ENCODE data around the gene FHL3. TPM values are rescaled to one million over a fixed set of nuclear protein-coding genes. Genes with fewer than 3 reads are reported as not detected.
A peak's percentile ranks its signal among the peaks of the same experiment; 100 is the strongest.

The FHL3 gene
- total RNA-seq = 10 to 100 TPM; 17.2 to 34.4 TPM
- polyA plus RNA-seq (ENCODE audit: insufficient read length in 6 of 6) = 10 to 100 TPM; 14.8 to 18.5 (median 17.8) TPM
- long read RNA-seq, donor 1, transcript FHL3-201 (6 exons, 1,647 nt) = major isoform, 5 of 5 reads
- long read RNA-seq, donor 1, partial matches to known transcripts = 0 of 5 reads
- long read RNA-seq, donor 1, other reads (novel, unspliced or antisense) = 0 of 5 reads
- long read RNA-seq, donor 2, transcript FHL3-201 (6 exons, 1,647 nt) = major isoform, 5 of 8 reads
- long read RNA-seq, donor 2, partial matches to known transcripts = 0 of 8 reads
- long read RNA-seq, donor 2, other reads (novel, unspliced or antisense) = 0 of 8 reads
- long read RNA-seq, donor 3, partial matches to known transcripts = 0 of 3 reads
- long read RNA-seq, donor 3, other reads (novel, unspliced or antisense) = 0 of 3 reads
- long read RNA-seq, donor 4, partial matches to known transcripts = 3 of 11 reads
- long read RNA-seq, donor 4, other reads (novel, unspliced or antisense) = 3 of 11 reads
- long read RNA-seq, donor 5, partial matches to known transcripts = 0 of 4 reads
- long read RNA-seq, donor 5, other reads (novel, unspliced or antisense) = 0 of 4 reads
- long read RNA-seq, donor 6, partial matches to known transcripts = 0 of 4 reads
- long read RNA-seq, donor 6, other reads (novel, unspliced or antisense) = 0 of 4 reads
- long read RNA-seq, donor 7, partial matches to known transcripts = 0 of 3 reads
- long read RNA-seq, donor 7, other reads (novel, unspliced or antisense) = 0 of 3 reads
- long read RNA-seq, donor 8, partial matches to known transcripts = 0 of 5 reads
- long read RNA-seq, donor 8, other reads (novel, unspliced or antisense) = 0 of 5 reads
- long read RNA-seq, donor 9 = 0 reads
- long read RNA-seq, donor 10, transcript FHL3-203 (6 exons, 1,091 nt) = minor isoform, 7 of 33 reads
- long read RNA-seq, donor 10, transcript FHL3-201 (6 exons, 1,647 nt) = major isoform, 17 of 33 reads
- long read RNA-seq, donor 10, partial matches to known transcripts = 0 of 33 reads
- long read RNA-seq, donor 10, other reads (novel, unspliced or antisense) = 9 of 33 reads
- long read RNA-seq, donor 11, partial matches to known transcripts = 0 of 5 reads
- long read RNA-seq, donor 11, other reads (novel, unspliced or antisense) = 0 of 5 reads
- long read RNA-seq, donor 12, partial matches to known transcripts = 0 of 6 reads
- long read RNA-seq, donor 12, other reads (novel, unspliced or antisense) = 0 of 6 reads

GRCh38 chr1:38005195-38006007 lies at the start of gene FHL3:
Gene FHL3 (minus strand): TSS chr1:38005514. CDS start chr1:37999412, 6,102 bp downstream.
- DNase-seq = peak; percentile 15 to 92 (median 67)
- Histone ChIP-seq H3K27ac (peak within 1 kb of the TSS; percentile 55 to 76), H3K27me3 (no peaks in the 10 kb centered on the region), H3K4me3 (peak within 1 kb of the TSS; percentile 35 to 71), H3K9me3 (no peaks in the 10 kb centered on the region), H3K4me1 (peaks cover 25 to 62% of the 10 kb centered on the region in 2 donors), H3K36me3 (no peaks in the 10 kb centered on the region)
- peak; percentile 77 for ATAC-seq
- no peak for TF ChIP-seq CTCF (IDR thresholded peaks at IDR 0.05)
- intact Hi-C loops (cut with DNase I) = no loop called here

GRCh38 chr1:38053416-38054091 lies 48.2 kb upstream of the FHL3 start:
- peaks cover 0 to 52% of the 10 kb centered on the region in 2 donors for H3K27me3 ChIP-seq
- no peak for ATAC-seq
- intact Hi-C loops (cut with DNase I) = no loop called here
- no peaks in the 10 kb centered on the region for H3K36me3 ChIP-seq
- H3K4me1 ChIP-seq = no peaks in the 10 kb centered on the region
- H3K4me3 ChIP-seq = no peak overlapping the region
- no peaks in the 10 kb centered on the region for H3K9me3 ChIP-seq
- no peak overlapping the region for H3K27ac ChIP-seq
- no peak for TF ChIP-seq CTCF (IDR thresholded peaks at IDR 0.05)
- no peak for DNase-seq

GRCh38 chr1:38052750-38053415 lies 47.6 kb upstream of the FHL3 start:
- Histone ChIP-seq H3K4me1 (peaks cover 0 to under 1% of the 10 kb centered on the region in 2 donors), H3K36me3 (no peaks in the 10 kb centered on the region), H3K9me3 (no peaks in the 10 kb centered on the region), H3K4me3 (no peak overlapping the region), H3K27ac (no peak overlapping the region), H3K27me3 (peaks cover 0 to 59% of the 10 kb centered on the region in 2 donors)
- intact Hi-C loops (cut with DNase I) = no loop called here
- no peak for DNase-seq
- no peak for ATAC-seq
- TF ChIP-seq CTCF (IDR thresholded peaks at IDR 0.05) = no peak

GRCh38 chr1:38051079-38051543 lies 45.8 kb upstream of the FHL3 start:
- DNase-seq (no peak), ATAC-seq (no peak)
- peaks cover 0 to 75% of the 10 kb centered on the region in 2 donors for H3K27me3 ChIP-seq
- no peaks in the 10 kb centered on the region for H3K9me3 ChIP-seq
- H3K36me3 ChIP-seq = no peaks in the 10 kb centered on the region
- intact Hi-C loops (cut with DNase I) = no loop called here
- H3K27ac ChIP-seq = no peak overlapping the region
- no peak for TF ChIP-seq CTCF (IDR thresholded peaks at IDR 0.05)
- no peak overlapping the region for H3K4me3 ChIP-seq
- H3K4me1 ChIP-seq = peaks cover 0 to 15% of the 10 kb centered on the region in 2 donors

All from left lung (tissue), 14 donors.